Progenitor cell of endocrine pancreas (in vitro differentiated cells): ENCODE data around the gene HES6. TPM values are rescaled to one million over a fixed set of nuclear protein-coding genes. Genes with fewer than 3 reads are reported as not detected.

Experiments used
- DNase-seq: peaks from one replicate; pipeline ENCODE4 v3.0.0; 2021; ENCODE audit warnings: low spot score; ENCODE audit not compliant: unreplicated experiment
- H3K27ac Mint-ChIP-seq: 2 replicates; pipeline ENCODE4 v1.8.0; 2021; ENCODE audit warnings: mild to moderate bottlenecking, moderate library complexity, mixed read lengths
- H3K27me3 Mint-ChIP-seq: 2 replicates; pipeline ENCODE4 v1.8.0; 2021; ENCODE audit warnings: mixed read lengths
- H3K36me3 Mint-ChIP-seq: 2 replicates; pipeline ENCODE4 v1.8.0; 2022; ENCODE audit warnings: mixed read lengths; ENCODE audit not compliant: insufficient read depth
- H3K4me1 Mint-ChIP-seq: 2 replicates; pipeline ENCODE4 v1.8.0; 2021; ENCODE audit warnings: low read depth, mixed read lengths
- H3K4me3 Mint-ChIP-seq: 2 replicates; pipeline ENCODE4 v1.8.0; 2021; ENCODE audit warnings: low read depth, mild to moderate bottlenecking, moderate library complexity, mixed read lengths
- H3K9me3 Mint-ChIP-seq: 2 replicates; pipeline ENCODE4 v1.8.0; 2021; ENCODE audit warnings: low read depth, mixed read lengths
- CTCF ChIP-seq: fragments of 200-600 bp; sonication (generic); IDR thresholded peaks from one replicate; pipeline ENCODE4 v1.5.0; 2021; ENCODE audit warnings: antibody characterized with exemption, mild to moderate bottlenecking; ENCODE audit not compliant: unreplicated experiment
- total RNA-seq: library from RNA; stranded (reverse); gene quantifications from 2 replicates; pipeline ENCODE4 v1.2.1, GENCODE V29; 2021

HES6 gene
- total RNA-seq, 1 donor from 2014 or later: 64.2 TPM

- no peak for DNase-seq
- H3K4me3 Mint-ChIP-seq: no peak overlapping the region
- no peaks in the 10 kb centered on the region for H3K27me3 Mint-ChIP-seq
- H3K4me1 Mint-ChIP-seq: no peaks in the 10 kb centered on the region
- H3K27ac Mint-ChIP-seq: no peak overlapping the region
- peaks cover 14% of the 10 kb centered on the region for H3K36me3 Mint-ChIP-seq
- TF ChIP-seq CTCF: no peak
- H3K9me3 Mint-ChIP-seq: no peaks in the 10 kb centered on the region
Observed at GRCh38 chr2:238255151-238255551, 15.3 kb upstream of the HES6 start.

- no peak for DNase-seq
- H3K36me3 Mint-ChIP-seq: peaks cover 12% of the 10 kb centered on the region
- TF ChIP-seq CTCF: no peak
- no peaks in the 10 kb centered on the region for H3K27me3 Mint-ChIP-seq
- H3K27ac Mint-ChIP-seq: no peak overlapping the region
- no peaks in the 10 kb centered on the region for H3K9me3 Mint-ChIP-seq
- H3K4me1 Mint-ChIP-seq: no peaks in the 10 kb centered on the region
- no peak overlapping the region for H3K4me3 Mint-ChIP-seq
Observed at GRCh38 chr2:238254095-238254723, 14.4 kb upstream of the HES6 start.

DNA sequence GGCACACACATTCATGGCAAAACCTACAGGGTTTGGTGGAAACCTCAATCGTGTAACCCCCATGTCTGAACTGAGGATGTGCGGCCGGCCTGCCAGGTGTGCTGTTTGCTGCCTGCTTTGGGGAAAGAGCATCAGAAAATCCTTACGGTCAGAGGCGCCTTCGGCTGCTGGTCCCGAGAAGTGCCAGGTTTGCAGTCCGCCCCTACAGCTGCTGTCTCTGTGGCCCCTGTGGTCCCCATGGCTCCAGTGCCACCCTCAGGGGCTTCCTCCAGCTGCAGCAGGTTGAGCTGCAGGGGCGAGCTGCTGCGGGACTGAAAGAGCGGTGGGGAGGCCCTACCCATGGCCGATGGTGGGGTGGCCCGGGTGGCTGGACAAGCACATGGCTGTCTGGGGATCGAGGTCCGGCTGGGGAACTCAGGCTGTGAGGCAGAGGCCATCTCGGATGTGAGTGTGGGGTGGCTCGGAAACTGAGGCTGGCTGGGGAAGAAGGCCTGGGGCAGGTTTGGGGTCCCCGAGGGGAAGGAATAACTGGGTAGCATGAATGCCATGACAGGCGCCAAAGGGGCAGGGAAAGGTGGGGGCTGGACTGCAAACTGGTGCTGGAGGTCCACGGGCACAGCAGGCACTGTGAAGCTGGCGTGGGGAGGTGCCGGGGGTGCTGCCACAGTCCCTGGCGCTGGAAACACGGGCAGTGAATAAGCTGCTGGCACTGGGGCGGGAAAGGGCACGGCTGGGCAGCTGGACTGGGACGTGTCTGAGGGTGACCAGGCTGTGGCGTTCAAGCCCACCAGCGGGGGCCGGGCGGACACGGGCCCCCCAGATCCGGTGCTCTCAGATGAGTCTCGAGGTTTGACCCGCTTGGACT is 13.2 kb upstream of the HES6 start:
- no peaks in the 10 kb centered on the region for H3K4me1 Mint-ChIP-seq
- no peak overlapping the region for H3K4me3 Mint-ChIP-seq
- H3K27ac Mint-ChIP-seq: no peak overlapping the region
- H3K27me3 Mint-ChIP-seq: no peaks in the 10 kb centered on the region
- H3K36me3 Mint-ChIP-seq: peaks cover 15% of the 10 kb centered on the region
- no peaks in the 10 kb centered on the region for H3K9me3 Mint-ChIP-seq
- no peak for DNase-seq
- TF ChIP-seq CTCF: no peak

DNA sequence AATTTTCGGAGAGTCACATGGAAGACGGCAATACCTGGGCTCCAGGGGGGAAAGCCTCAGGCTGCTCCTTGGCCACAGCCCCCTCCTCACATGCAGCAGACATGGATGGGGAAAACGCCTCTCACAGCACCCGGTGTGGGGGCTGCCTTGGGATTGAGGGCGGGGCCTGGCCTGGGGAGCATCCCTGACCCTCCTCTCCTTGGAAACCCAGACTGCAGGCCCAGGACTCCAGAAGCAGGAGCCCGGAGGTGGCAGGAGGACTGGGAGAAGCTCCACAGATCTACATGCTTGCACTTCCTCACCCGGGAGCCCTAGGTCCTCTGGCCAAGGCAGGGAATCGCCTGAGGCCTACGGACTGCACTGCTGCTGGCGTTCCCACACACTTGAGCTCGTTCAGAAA is 12.1 kb upstream of the HES6 start:
- no peak for TF ChIP-seq CTCF
- no peaks in the 10 kb centered on the region for H3K4me1 Mint-ChIP-seq
- no peaks in the 10 kb centered on the region for H3K27me3 Mint-ChIP-seq
- H3K9me3 Mint-ChIP-seq: no peaks in the 10 kb centered on the region
- no peak overlapping the region for H3K27ac Mint-ChIP-seq
- H3K4me3 Mint-ChIP-seq: no peak overlapping the region
- peaks cover 22% of the 10 kb centered on the region for H3K36me3 Mint-ChIP-seq
- DNase-seq: no peak

GRCh38 chr2:238251331-238251730 is 11.5 kb upstream of the HES6 start:
- Mint-ChIP-seq H3K27me3 (no peaks in the 10 kb centered on the region), H3K36me3 (peaks cover 23% of the 10 kb centered on the region), H3K9me3 (no peaks in the 10 kb centered on the region), H3K4me1 (no peaks in the 10 kb centered on the region), H3K4me3 (no peak overlapping the region), H3K27ac (no peak overlapping the region)
- no peak for DNase-seq
- no peak for TF ChIP-seq CTCF
